OCI-LY1 (cell line): ENCODE measurements around the gene FRAS1.

Experiments used
- EZH2 ChIP-seq: fragments of 200-600 bp; sonication (generic), shearing (Covaris generic); IDR thresholded peaks from 2 replicates; pipeline ENCODE4 v1.8.0; 2017; ENCODE audit warnings: borderline replicate concordance, mixed run types, mild to moderate bottlenecking, antibody characterized with exemption, low read length, moderate library complexity, mixed read lengths
- TF ChIP-seq, protein P1 (sequence below): fragments of 200-600 bp; sonication (generic), shearing (Covaris generic); IDR thresholded peaks from 2 replicates; pipeline ENCODE4 v1.5.1; 2017; ENCODE audit warnings: mild to moderate bottlenecking, antibody characterized with exemption, low read length, moderate library complexity, mixed read lengths

DNA sequence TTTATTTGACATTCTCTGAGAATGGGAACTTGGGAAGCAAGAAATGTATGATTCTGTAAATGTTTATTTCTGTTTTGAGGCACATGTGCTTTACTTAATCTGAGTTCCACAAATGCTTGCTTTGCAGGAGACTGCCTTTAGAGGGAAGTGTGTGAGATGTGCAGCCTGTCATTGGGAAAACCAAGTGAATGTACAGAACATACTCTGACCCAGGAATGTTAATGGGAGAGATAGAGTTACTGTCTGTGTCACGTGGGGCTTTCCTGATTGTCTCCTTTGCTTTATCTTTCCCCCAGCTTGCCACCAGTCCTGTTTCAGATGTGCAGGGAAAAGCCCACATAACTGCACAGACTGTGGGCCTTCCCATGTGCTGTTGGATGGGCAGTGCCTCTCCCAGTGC, 275.9 kb downstream of the FRAS1 start:
- TF ChIP-seq, protein P1, sequence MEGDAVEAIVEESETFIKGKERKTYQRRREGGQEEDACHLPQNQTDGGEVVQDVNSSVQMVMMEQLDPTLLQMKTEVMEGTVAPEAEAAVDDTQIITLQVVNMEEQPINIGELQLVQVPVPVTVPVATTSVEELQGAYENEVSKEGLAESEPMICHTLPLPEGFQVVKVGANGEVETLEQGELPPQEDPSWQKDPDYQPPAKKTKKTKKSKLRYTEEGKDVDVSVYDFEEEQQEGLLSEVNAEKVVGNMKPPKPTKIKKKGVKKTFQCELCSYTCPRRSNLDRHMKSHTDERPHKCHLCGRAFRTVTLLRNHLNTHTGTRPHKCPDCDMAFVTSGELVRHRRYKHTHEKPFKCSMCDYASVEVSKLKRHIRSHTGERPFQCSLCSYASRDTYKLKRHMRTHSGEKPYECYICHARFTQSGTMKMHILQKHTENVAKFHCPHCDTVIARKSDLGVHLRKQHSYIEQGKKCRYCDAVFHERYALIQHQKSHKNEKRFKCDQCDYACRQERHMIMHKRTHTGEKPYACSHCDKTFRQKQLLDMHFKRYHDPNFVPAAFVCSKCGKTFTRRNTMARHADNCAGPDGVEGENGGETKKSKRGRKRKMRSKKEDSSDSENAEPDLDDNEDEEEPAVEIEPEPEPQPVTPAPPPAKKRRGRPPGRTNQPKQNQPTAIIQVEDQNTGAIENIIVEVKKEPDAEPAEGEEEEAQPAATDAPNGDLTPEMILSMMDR: no peak
- TF ChIP-seq EZH2: no peak
